Lower leg skin (tissue), 4 donors: ENCODE data around the gene FAM118B. TPM values are rescaled to one million over a fixed set of nuclear protein-coding genes. Genes with fewer than 3 reads are reported as not detected.

Experiments used
- DNase-seq, 2 donors: peaks; one replicate each; pipeline ENCODE4 v3.0.0-alpha.2; 2019; ENCODE audit warnings: low spot score in 2 of 2
- H3K4me3 ChIP-seq: fragments of 200-600 bp; sonication (generic); 2 replicates; pipeline ENCODE4 v1.5.1; 2017; ENCODE audit warnings: mild to moderate bottlenecking, low read depth; ENCODE audit not compliant: poor library complexity, severe bottlenecking
- POLR2A ChIP-seq, 2 donors: fragments of 450-650 bp; IDR thresholded peaks; one replicate each; pipeline ENCODE4 v1.6.1; 2016 to 2017; ENCODE audit warnings: antibody characterized with exemption in 2 of 2, mild to moderate bottlenecking in 1 of 2, moderate library complexity in 1 of 2
- WGBS, 2 donors: methylation state at CpG; one replicate each; pipeline ENCODE4 v1.1.5; 2018; 5-methylcytosine and 5-hydroxymethylcytosine counted together
- intact Hi-C: fragments of 100-400 bp; cut with DNase I; formaldehyde crosslinking; loops from one replicate; pipeline ENCODE4 v1.15.0; 2023; ENCODE audit warnings: low total_unique reads
- total RNA-seq, 4 donors: library from RNA; depleted of rRNA; stranded (reverse); fragments of >200 nt; gene quantifications; one replicate each; pipeline ENCODE4 v1.1.0, GENCODE V29; 2016
- TF ChIP-seq, protein P1 (sequence below), 3 donors: fragments of 450-650 bp; IDR thresholded peaks; one replicate each; pipeline ENCODE4 v1.5.1; 2016; ENCODE audit warnings: antibody characterized with exemption in 3 of 3, mild to moderate bottlenecking in 3 of 3, moderate library complexity in 2 of 3

Gene FAM118B
- total RNA-seq, 4 donors from 2014 or later = 7.3 to 18.9 (median 9.0) TPM

DNA sequence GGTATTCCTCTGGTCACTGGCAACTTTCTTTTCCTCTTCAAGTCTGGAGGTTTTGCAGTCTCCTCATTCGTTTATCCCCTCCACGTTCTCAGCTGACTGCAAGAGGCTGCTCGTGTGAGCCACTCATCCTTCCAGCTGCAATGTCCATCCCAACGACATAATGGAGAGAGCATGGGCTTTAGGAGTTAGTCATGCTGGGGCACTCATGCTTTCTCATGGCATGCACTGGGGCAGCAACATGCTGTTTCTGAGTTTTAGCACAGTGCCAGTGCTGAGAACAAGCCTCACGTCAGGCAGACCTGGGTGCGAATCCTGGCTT lies 99.4 kb downstream of the FAM118B start:
- intact Hi-C loops = loop anchor here (2.0 kb wide), 1 partner anchor 174 kb away; no protein-coding TSS in a partner anchor
- no peak for DNase-seq
- TF ChIP-seq POLR2A (IDR thresholded peaks at IDR 0.05) = no peak
- TF ChIP-seq, protein P1, sequence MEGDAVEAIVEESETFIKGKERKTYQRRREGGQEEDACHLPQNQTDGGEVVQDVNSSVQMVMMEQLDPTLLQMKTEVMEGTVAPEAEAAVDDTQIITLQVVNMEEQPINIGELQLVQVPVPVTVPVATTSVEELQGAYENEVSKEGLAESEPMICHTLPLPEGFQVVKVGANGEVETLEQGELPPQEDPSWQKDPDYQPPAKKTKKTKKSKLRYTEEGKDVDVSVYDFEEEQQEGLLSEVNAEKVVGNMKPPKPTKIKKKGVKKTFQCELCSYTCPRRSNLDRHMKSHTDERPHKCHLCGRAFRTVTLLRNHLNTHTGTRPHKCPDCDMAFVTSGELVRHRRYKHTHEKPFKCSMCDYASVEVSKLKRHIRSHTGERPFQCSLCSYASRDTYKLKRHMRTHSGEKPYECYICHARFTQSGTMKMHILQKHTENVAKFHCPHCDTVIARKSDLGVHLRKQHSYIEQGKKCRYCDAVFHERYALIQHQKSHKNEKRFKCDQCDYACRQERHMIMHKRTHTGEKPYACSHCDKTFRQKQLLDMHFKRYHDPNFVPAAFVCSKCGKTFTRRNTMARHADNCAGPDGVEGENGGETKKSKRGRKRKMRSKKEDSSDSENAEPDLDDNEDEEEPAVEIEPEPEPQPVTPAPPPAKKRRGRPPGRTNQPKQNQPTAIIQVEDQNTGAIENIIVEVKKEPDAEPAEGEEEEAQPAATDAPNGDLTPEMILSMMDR (IDR thresholded peaks at IDR 0.05) = no peak
- no peak overlapping the region for H3K4me3 ChIP-seq
- 61 to 68% methylated on average over 5 to 6 of the region's 6 CpGs for WGBS, 2 donors

DNA sequence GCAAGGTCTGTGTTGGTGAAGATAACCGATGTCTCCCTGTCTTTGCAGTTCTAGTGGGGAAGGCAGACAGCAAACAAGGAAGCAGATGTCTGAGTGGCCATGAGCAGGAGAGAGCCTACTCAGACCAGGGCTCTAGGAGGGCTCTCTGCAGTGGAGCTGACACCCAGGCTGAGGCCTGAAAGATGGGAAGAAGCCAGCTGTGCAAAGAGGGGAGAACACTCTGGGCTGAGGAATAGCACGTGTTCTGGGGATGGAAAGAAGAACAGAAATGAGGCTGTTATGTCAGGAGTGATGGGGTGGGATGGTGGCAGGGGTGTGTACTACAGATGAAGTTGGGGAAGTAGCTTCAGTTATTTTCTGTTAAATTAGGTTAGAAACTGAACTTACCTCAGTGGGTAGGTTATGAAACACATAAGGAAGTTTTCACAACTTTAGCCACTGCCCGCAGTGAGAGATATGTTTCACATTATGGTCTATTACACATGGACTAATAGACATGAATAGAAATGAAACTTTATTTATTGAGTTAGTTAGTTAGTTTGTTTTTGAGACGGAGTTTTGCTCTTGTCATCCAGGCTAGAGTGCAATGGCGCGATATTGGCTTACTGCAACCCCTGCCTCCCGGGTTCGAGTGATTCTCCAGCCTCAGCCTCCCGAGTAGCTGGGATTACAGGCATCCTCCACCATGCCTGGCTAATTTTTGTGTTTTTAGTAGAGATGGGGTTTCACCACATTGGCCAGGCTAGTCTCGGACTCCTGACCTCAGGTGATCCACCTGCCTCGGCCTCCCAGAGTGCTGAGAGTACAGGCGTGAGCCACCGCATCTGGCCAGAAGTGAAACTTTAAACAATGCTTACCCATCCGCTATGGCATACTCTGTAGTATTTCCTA lies 100.1 kb downstream of the FAM118B start:
- intact Hi-C loops = loop anchor here (2.0 kb wide), 1 partner anchor 173 kb away; no protein-coding TSS in a partner anchor
- TF ChIP-seq, protein P1 (IDR thresholded peaks at IDR 0.05) = no peak
- no peak for TF ChIP-seq POLR2A (IDR thresholded peaks at IDR 0.05)
- no peak for DNase-seq
- H3K4me3 ChIP-seq = no peak overlapping the region
- WGBS, 2 donors = 88 to 92% methylated on average over 14 of the region's 14 CpGs

Other genes with a start within 250 kb of the FAM118B start
- gene CDON, start 148.9 kb upstream of the FAM118B start, total RNA-seq = 10 to 100 TPM; 12.3 to 21.0 (median 18.0) TPM
- 10 to 100 TPM; 17.5 to 24.1 (median 20.7) TPM for gene RPUSD4, start 132 bp upstream of the FAM118B start, total RNA-seq
- 10 to 100 TPM; 56.8 to 84.7 (median 72.3) TPM for gene SRPRA, start 57.1 kb downstream of the FAM118B start, total RNA-seq
- 10 to 100 TPM in 3 of 4 donors, 1 to 10 TPM in 1; 7.0 to 17.5 (median 14.0) TPM for gene FOXRED1, start 57.4 kb downstream of the FAM118B start, total RNA-seq
- 10 to 100 TPM; 13.2 to 16.8 (median 15.3) TPM for gene TIRAP, start 71.3 kb downstream of the FAM118B start, total RNA-seq
- gene DCPS, start 92.3 kb downstream of the FAM118B start, total RNA-seq = 10 to 100 TPM; 15.1 to 23.4 (median 16.7) TPM
- 10 to 100 TPM; 12.6 to 27.0 (median 17.1) TPM for gene ST3GAL4, start 143.9 kb downstream of the FAM118B start, total RNA-seq